GM12875 (cell line): ENCODE measurements around the gene CD163L1.

ENCODE experiments used
- H3K4me3 ChIP-seq: one replicate; pipeline ENCODE4 v1.5.1; 2011; ENCODE audit warnings: low read depth, low read length, control low read depth
- CTCF ChIP-seq: IDR thresholded peaks from 2 replicates; pipeline ENCODE4 v1.5.1; 2011; ENCODE audit warnings: low read depth, mild to moderate bottlenecking, control low read depth, inconsistent platforms, low read length, moderate library complexity, borderline replicate concordance; ENCODE audit not compliant: insufficient read depth

CD163L1 gene

DNA sequence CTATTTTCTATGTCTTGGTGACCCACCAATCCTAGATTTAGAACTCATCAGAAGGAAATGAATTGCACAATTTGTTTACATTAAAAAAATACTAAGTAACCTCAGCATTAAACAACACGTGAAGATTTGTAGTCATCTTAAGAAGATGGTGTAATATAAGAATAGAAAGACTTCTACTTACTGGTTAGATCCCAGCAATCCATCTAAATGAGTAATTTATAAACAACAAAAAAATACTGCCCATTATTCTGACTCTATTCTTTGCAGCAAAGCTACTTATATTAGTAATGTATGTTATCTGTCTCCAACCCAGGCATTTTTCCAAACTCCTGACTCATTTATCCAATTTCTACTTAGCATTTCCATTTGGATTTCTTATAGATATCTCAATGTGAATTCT is 67.8 kb downstream of the CD163L1 start:
- no peak for TF ChIP-seq CTCF
- H3K4me3 ChIP-seq = no peak overlapping the region

DNA sequence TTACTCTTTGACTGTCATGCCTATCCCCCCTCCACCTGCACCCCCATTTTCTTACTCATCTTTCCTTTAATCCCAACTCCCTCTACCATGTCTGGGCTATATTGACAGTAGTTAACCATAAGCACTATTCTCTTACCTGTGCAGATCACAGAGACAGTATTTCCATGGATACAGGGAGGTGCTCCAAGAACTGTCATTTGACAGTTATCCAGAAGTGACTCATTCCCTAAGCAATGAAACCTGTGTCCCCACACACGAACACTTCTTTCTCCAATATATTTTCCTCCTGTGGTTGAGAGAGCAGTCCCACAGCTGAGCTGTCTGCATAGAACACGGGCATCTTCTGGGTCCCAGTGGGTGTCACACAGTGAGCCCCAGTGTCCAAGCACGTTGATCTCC is 68.8 kb downstream of the CD163L1 start:
- H3K4me3 ChIP-seq = no peak overlapping the region
- TF ChIP-seq CTCF = no peak

GRCh38 chr12:7374423-7375144 is 69.4 kb downstream of the CD163L1 start:
- peak; percentile 72 for TF ChIP-seq CTCF
- H3K4me3 ChIP-seq = no peak overlapping the region

GRCh38 chr12:7373226-7373625 is 70.7 kb downstream of the CD163L1 start:
- TF ChIP-seq CTCF = no peak
- H3K4me3 ChIP-seq = no peak overlapping the region

GRCh38 chr12:7369274-7369729 is 74.7 kb downstream of the CD163L1 start:
- TF ChIP-seq CTCF = no peak
- no peak overlapping the region for H3K4me3 ChIP-seq

DNA sequence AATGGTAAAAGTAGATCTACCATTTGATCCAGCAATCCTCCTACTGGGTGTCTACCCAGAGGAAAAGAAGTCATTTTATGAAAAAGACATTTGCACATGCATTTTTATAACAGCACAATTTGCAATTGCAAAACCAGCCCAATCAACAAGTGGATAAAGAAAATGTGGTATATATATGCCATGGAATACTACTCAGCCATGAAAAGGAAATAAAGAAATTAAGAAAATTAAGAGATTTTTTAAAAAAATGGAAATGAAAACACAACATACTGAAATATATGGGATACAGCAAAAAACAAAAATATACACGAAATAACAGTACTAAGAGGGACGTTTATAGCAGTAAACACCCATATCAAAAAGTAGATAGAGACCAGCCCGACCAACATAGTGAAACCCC is 81.2 kb downstream of the CD163L1 start:
- H3K4me3 ChIP-seq = no peak overlapping the region
- no peak for TF ChIP-seq CTCF

GRCh38 chr12:7361265-7361664 is 82.7 kb downstream of the CD163L1 start:
- TF ChIP-seq CTCF = no peak
- no peak overlapping the region for H3K4me3 ChIP-seq
